GM12892 (cell line): ENCODE measurements around the gene MMP24.

Experiments
- POLR2AphosphoS5 ChIP-seq: IDR thresholded peaks from 2 replicates; pipeline ENCODE4 v1.6.1; 2011; ENCODE audit warnings: low read depth, low read length, control low read depth
- TAF1 ChIP-seq: IDR thresholded peaks from 2 replicates; pipeline ENCODE4 v1.6.1; 2011; ENCODE audit warnings: low read depth, mild to moderate bottlenecking, control low read depth, low read length, borderline replicate concordance

DNA sequence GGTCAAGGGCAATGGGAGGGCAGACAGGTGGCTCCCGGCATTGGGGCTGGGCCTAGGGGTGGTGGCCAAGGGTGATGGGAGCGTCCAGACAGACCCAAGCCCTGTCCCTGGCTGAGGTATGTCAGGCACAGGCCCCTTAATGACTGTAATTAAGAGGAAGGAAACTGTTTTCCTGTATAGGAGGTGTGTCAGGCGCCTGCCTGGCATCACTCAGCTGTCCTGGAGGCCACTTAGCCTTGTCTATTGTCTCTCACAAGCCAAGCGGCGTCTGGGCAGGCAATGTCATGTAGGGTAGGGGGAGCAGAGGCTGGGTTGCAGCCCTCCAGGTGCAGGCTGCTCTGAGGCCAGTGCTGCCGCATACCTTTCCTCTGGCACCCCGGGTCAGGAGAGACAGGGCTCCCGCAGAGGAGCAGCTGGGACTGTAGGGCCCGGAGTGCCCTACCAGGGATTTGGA, 69.6 kb downstream of the MMP24 start:
- TF ChIP-seq POLR2AphosphoS5, result no peak
- TF ChIP-seq TAF1, result no peak
